ENCODE measurements around the gene ADGRG1. TPM values are rescaled to one million over a fixed set of nuclear protein-coding genes. Genes with fewer than 3 reads are reported as not detected.

Gene ADGRG1
- total RNA-seq, 3 donors from 2014 or later (not counting 1 experiment from before 2014, with no cell fraction given) = 830 to 949 (median 858) TPM

DNA sequence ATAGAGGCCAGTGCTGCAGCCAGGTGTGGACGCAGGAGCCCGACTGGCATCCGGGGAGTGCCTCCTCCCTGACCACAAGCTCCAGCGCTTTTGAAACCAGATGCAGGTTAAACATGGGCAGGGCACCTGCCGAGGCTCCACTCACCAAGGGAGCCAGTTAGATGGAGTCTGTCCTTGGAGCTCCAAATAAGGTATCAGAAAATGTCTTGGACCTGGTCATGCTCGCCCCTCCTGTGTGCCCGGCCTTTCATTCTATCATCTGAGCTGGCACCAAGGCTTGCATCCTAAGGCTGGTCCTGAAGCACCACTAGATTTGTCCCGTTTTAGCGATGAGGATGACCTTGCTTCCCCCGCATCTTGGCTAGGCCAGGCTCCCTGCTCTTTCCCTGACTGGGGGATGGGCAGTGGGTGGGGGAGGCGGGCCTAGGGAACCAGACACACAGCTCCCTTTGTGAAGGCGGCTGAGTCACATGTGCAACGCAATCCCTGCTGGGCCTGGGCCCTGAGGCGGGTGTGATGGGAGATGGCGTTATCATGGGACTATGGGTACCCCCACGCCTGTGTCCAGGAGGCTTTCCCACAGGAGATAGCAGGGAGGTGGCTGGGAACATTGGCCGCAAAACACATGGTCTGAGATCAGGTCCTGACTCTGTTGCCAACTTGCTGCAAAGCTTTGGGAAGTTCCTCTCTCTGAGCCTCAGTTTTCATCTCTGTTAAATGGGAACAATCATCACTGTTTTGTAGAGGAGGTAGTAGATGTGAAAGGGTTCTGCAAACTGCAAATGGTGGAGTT lies 5.0 kb upstream of the ADGRG1 start:
- Mint-ChIP-seq H3K4me1 (peaks cover 16 to 25% of the 10 kb centered on the region in 2 donors), H3K27me3 (ENCODE audit: low read depth in 2 of 2) (peaks cover 0 to 3% of the 10 kb centered on the region in 2 donors), H3K9me3 (no peaks in the 10 kb centered on the region), H3K36me3 (no peaks in the 10 kb centered on the region), H3K4me3 (no peak overlapping the region), H3K27ac (no peak overlapping the region)
- 94% methylated on average over 17 of the region's 17 CpGs for WGBS (ENCODE audit: insufficient coverage)
- intact Hi-C loops (cut with micrococcal nuclease) = no loop called here
- Histone ChIP-seq H3K36me3 (ENCODE audit: control insufficient read depth, insufficient read depth, low read length) (no peaks in the 10 kb centered on the region), H3K4me1 (ENCODE audit: control insufficient read depth, insufficient read depth, low read length) (peaks cover 14% of the 10 kb centered on the region), H3K4me3 (ENCODE audit: low read length) (no peak overlapping the region), H3K9me3 (ENCODE audit: control insufficient read depth, insufficient read depth, low read length) (no peaks in the 10 kb centered on the region), H3K27ac (ENCODE audit: low read length) (no peak overlapping the region), H3K27me3 (ENCODE audit: control insufficient read depth, insufficient read depth, low read length) (no peaks in the 10 kb centered on the region)
- no peak for DNase-seq
- TF ChIP-seq, protein P1, sequence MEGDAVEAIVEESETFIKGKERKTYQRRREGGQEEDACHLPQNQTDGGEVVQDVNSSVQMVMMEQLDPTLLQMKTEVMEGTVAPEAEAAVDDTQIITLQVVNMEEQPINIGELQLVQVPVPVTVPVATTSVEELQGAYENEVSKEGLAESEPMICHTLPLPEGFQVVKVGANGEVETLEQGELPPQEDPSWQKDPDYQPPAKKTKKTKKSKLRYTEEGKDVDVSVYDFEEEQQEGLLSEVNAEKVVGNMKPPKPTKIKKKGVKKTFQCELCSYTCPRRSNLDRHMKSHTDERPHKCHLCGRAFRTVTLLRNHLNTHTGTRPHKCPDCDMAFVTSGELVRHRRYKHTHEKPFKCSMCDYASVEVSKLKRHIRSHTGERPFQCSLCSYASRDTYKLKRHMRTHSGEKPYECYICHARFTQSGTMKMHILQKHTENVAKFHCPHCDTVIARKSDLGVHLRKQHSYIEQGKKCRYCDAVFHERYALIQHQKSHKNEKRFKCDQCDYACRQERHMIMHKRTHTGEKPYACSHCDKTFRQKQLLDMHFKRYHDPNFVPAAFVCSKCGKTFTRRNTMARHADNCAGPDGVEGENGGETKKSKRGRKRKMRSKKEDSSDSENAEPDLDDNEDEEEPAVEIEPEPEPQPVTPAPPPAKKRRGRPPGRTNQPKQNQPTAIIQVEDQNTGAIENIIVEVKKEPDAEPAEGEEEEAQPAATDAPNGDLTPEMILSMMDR (IDR thresholded peaks at IDR 0.05) = no peak
- no peak for ATAC-seq

DNA sequence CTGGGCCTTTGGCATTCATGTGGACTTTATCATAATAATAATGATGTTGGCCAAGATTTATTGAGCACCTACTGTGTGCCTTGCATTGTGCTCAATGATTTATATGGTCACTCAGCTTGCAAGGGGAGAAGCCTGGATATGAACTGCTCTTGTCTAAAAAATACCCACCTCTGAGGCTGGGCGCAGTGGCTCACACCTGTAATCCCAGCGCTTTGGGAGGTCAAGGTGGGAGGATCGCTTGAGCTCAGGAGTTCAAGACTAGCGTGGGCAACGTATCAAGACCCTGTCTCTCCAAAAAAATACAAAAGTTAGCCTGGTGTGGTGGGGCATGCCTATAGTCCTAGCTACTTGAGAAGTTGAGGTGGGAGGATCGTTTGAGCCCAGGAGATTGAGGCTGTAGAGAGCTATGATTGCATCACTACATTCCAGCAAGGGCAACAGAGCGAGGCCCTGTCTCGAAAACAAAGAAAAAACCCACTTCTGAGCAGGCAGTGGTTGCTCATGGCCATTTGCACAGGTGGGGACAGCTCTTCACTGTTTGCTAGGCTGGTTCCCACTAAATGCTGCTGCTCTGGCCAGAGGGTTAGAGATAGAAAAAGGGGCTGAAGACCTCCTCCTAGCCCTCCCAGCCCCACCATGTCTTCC lies 4.3 kb upstream of the ADGRG1 start:
- Histone ChIP-seq H3K36me3 (ENCODE audit: control insufficient read depth, insufficient read depth, low read length) (no peaks in the 10 kb centered on the region), H3K27me3 (ENCODE audit: control insufficient read depth, insufficient read depth, low read length) (no peaks in the 10 kb centered on the region), H3K4me1 (ENCODE audit: control insufficient read depth, insufficient read depth, low read length) (peaks cover 21% of the 10 kb centered on the region), H3K9me3 (ENCODE audit: control insufficient read depth, insufficient read depth, low read length) (no peaks in the 10 kb centered on the region), H3K27ac (ENCODE audit: low read length) (no peak overlapping the region), H3K4me3 (ENCODE audit: low read length) (no peak overlapping the region)
- H3K9me3 Mint-ChIP-seq = no peaks in the 10 kb centered on the region
- H3K27me3 Mint-ChIP-seq (ENCODE audit: low read depth in 2 of 2) = peaks cover 0 to 9% of the 10 kb centered on the region in 2 donors
- WGBS (ENCODE audit: insufficient coverage) = 93% methylated on average over 8 of the region's 8 CpGs
- no peaks in the 10 kb centered on the region for H3K36me3 Mint-ChIP-seq
- DNase-seq (no peak), ATAC-seq (no peak)
- H3K4me1 Mint-ChIP-seq = peaks cover 17 to 25% of the 10 kb centered on the region in 2 donors
- TF ChIP-seq, protein P1 (IDR thresholded peaks at IDR 0.05) = no peak
- no peak overlapping the region for H3K4me3 Mint-ChIP-seq
- intact Hi-C loops (cut with micrococcal nuclease) = no loop called here
- H3K27ac Mint-ChIP-seq = no peak overlapping the region

DNA sequence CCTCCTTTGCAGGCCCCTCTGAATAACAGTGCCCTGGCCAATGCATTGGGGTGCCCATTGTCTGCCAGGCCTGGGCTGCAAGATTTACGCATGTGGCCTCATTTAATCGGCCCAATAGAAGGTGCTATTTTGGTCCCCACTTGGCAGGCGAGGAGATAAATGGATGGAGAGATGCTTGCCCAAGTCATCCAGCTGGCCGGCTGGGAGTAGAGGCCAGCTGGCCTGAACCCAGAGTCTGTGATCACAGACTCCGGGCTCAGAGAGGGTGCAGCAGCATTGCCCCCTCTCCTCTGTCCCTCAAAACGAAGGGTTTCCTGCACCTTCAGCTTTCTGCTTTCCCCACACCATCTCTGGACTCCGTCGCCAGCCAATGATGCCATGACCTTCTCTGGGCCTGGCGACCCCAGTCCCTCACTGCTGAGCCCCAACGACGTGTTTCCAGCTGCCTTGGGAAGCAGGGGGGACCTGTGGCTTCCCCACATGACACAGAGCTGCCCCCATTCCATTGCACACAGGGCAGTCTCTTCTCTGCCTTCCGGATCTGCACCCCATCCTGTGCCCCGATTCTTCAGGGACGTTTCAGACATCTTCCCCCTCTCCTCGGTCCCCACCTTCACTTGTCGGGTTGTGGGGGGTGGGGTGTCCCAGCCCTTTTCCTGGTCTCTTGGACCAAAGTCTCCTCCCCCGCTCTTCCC lies 3.5 kb upstream of the ADGRG1 start:
- no peaks in the 10 kb centered on the region for H3K9me3 Mint-ChIP-seq
- no peak overlapping the region for H3K4me3 ChIP-seq (ENCODE audit: low read length)
- TF ChIP-seq, protein P1 (IDR thresholded peaks at IDR 0.05) = no peak
- no peaks in the 10 kb centered on the region for H3K36me3 Mint-ChIP-seq
- no peaks in the 10 kb centered on the region for H3K27me3 ChIP-seq (ENCODE audit: control insufficient read depth, insufficient read depth, low read length)
- H3K27ac ChIP-seq (ENCODE audit: low read length) = no peak overlapping the region
- H3K36me3 ChIP-seq (ENCODE audit: control insufficient read depth, insufficient read depth, low read length) = no peaks in the 10 kb centered on the region
- DNase-seq = no peak
- intact Hi-C loops (cut with micrococcal nuclease) = no loop called here
- H3K4me3 Mint-ChIP-seq = no peak overlapping the region
- 60% methylated on average over 16 of the region's 17 CpGs for WGBS (ENCODE audit: insufficient coverage)
- H3K4me1 ChIP-seq (ENCODE audit: control insufficient read depth, insufficient read depth, low read length) = peaks cover 29% of the 10 kb centered on the region
- no peak overlapping the region for H3K27ac Mint-ChIP-seq
- peaks cover 0 to 9% of the 10 kb centered on the region in 2 donors for H3K27me3 Mint-ChIP-seq (ENCODE audit: low read depth in 2 of 2)
- ATAC-seq = no peak
- H3K9me3 ChIP-seq (ENCODE audit: control insufficient read depth, insufficient read depth, low read length) = no peaks in the 10 kb centered on the region
- H3K4me1 Mint-ChIP-seq = peaks cover 19 to 25% of the 10 kb centered on the region in 2 donors
